ENCODE data around the gene TMEM164.

GRCh38 chrX:110055616-110056015 lies 52.7 kb downstream of the TMEM164 start:
- TF ChIP-seq CTCF (IDR thresholded peaks at IDR 0.05) (no peak), EP300 (IDR thresholded peaks at IDR 0.05) (no peak)
